ENCODE measurements around the gene NCAPH2.
A peak's percentile ranks its signal among the peaks of the same experiment; 100 is the strongest.
"Not testable (repeated sequence)": the region's sequence is repeated elsewhere in the genome, so short reads cannot be mapped to it uniquely, and the experiment has no call there.

The NCAPH2 gene

GRCh38 chr22:50531546-50531961 lies 23.5 kb downstream of the NCAPH2 start:
- peak in 1 of 2 experiments; percentile 35 for DNase-seq

- no peak for DNase-seq
Observed at GRCh38 chr22:50531962-50532674, 24.1 kb downstream of the NCAPH2 start.

- DNase-seq = no peak
Observed at GRCh38 chr22:50532824-50533796, 25.1 kb downstream of the NCAPH2 start.

- DNase-seq = not testable (repeated sequence)
Observed at GRCh38 chr22:50533856-50534711, 26.1 kb downstream of the NCAPH2 start.

GRCh38 chr22:50535113-50535512 lies 27.1 kb downstream of the NCAPH2 start:
- DNase-seq = no peak

GRCh38 chr22:50536226-50536625 lies 28.2 kb downstream of the NCAPH2 start:
- no peak for DNase-seq

GRCh38 chr22:50537765-50538164 lies 29.7 kb downstream of the NCAPH2 start:
- no peak for DNase-seq

- DNase-seq = no peak
Observed at GRCh38 chr22:50540381-50540780, 32.4 kb downstream of the NCAPH2 start.

GRCh38 chr22:50541667-50542026 lies 33.6 kb downstream of the NCAPH2 start:
- DNase-seq = not testable (repeated sequence)

GRCh38 chr22:50542416-50542927 lies 34.4 kb downstream of the NCAPH2 start:
- DNase-seq = no peak

GRCh38 chr22:50544078-50544745 lies 36.2 kb downstream of the NCAPH2 start:
- no peak for DNase-seq

- no peak for DNase-seq
Observed at GRCh38 chr22:50544746-50545253, 36.8 kb downstream of the NCAPH2 start.

- peak in 1 of 2 experiments; percentile 31 for DNase-seq
Observed at GRCh38 chr22:50545522-50546325, 37.7 kb downstream of the NCAPH2 start, which contains the start of gene KLHDC7B. Gene KLHDC7B, plus strand, starts transcription at chr22:50545899. Its CDS starts 345 bp downstream, at chr22:50546244.

GRCh38 chr22:50546326-50547262 lies 38.6 kb downstream of the NCAPH2 start:
- DNase-seq = no peak

GRCh38 chr22:50547263-50547985 lies 39.4 kb downstream of the NCAPH2 start:
- no peak for DNase-seq

GRCh38 chr22:50548040-50548920 lies 40.3 kb downstream of the NCAPH2 start:
- DNase-seq = no peak

GRCh38 chr22:50548921-50549790 lies 41.1 kb downstream of the NCAPH2 start:
- DNase-seq = no peak

Measured in NCI-H1930 (cell line).